Neural progenitor cell (in vitro differentiated cells): ENCODE results near the gene CEP89. TPM values are rescaled to one million over a fixed set of nuclear protein-coding genes. Genes with fewer than 3 reads are reported as not detected.

Experiments
- DNase-seq: peaks from one replicate; pipeline ENCODE4 v3.0.0-alpha.2; 2016; ENCODE audit warnings: low spot score
- H2AFZ ChIP-seq: fragments of 200-600 bp; sonication (generic); replicated peaks from 2 replicates; pipeline ENCODE4 v1.6.1; 2016; ENCODE audit warnings: antibody characterized with exemption
- H3F3A ChIP-seq: fragments of 200-600 bp; sonication (generic); 2 replicates; pipeline ENCODE4 v1.6.1; 2016; ENCODE audit warnings: antibody characterized with exemption, low read depth
- H3K27ac ChIP-seq: fragments of 200-600 bp; sonication (generic); 2 replicates; pipeline ENCODE4 v1.5.1; 2016; ENCODE audit warnings: mild to moderate bottlenecking
- H3K27me3 ChIP-seq: fragments of 200-600 bp; sonication (generic); 2 replicates; pipeline ENCODE4 v1.6.1; 2016; ENCODE audit warnings: mild to moderate bottlenecking, moderate library complexity
- H3K36me3 ChIP-seq: fragments of 200-600 bp; sonication (generic); 2 replicates; pipeline ENCODE4 v1.5.1; 2016
- H3K4me1 ChIP-seq: fragments of 200-600 bp; sonication (generic); 2 replicates; pipeline ENCODE4 v1.6.1; 2016; ENCODE audit warnings: mixed run types
- H3K4me2 ChIP-seq: fragments of 200-600 bp; sonication (generic); 2 replicates; pipeline ENCODE4 v1.6.1; 2016
- H3K4me3 ChIP-seq: fragments of 200-600 bp; sonication (generic); 2 replicates; pipeline ENCODE4 v1.5.1; 2016
- H3K79me2 ChIP-seq: fragments of 200-600 bp; sonication (generic); 2 replicates; pipeline ENCODE4 v1.6.1; 2016; ENCODE audit warnings: low read depth
- H3K9ac ChIP-seq: fragments of 200-600 bp; sonication (generic); 2 replicates; pipeline ENCODE4 v1.6.1; 2016
- H3K9me3 ChIP-seq: fragments of 200-600 bp; sonication (generic); 2 replicates; pipeline ENCODE4 v1.5.1; 2016; ENCODE audit warnings: low read depth
- H4K20me1 ChIP-seq: fragments of 200-600 bp; sonication (generic); 2 replicates; pipeline ENCODE4 v1.6.1; 2016; ENCODE audit warnings: low read depth
- H3K27ac Mint-ChIP-seq: 3 replicates; pipeline ENCODE4 v1.8.0; 2021; ENCODE audit warnings: mixed read lengths
- H3K27me3 Mint-ChIP-seq: 2 replicates; pipeline ENCODE4 v1.8.0; 2022; ENCODE audit warnings: low read depth, mild to moderate bottlenecking, inconsistent platforms, moderate library complexity, mixed read lengths; ENCODE audit not compliant: insufficient read depth
- H3K36me3 Mint-ChIP-seq: 3 replicates; pipeline ENCODE4 v1.8.0; 2021; ENCODE audit warnings: mixed read lengths
- H3K4me1 Mint-ChIP-seq: 3 replicates; pipeline ENCODE4 v1.8.0; 2021; ENCODE audit warnings: mixed read lengths
- H3K4me3 Mint-ChIP-seq: 3 replicates; pipeline ENCODE4 v1.8.0; 2021; ENCODE audit warnings: mild to moderate bottlenecking, moderate library complexity, mixed read lengths
- H3K9me3 Mint-ChIP-seq: 3 replicates; pipeline ENCODE4 v1.8.0; 2020; ENCODE audit warnings: mixed read lengths
- CTCF ChIP-seq: fragments of 200-600 bp; sonication (generic); IDR thresholded peaks from 2 replicates; pipeline ENCODE4 v1.5.1; 2017; ENCODE audit warnings: antibody characterized with exemption, mild to moderate bottlenecking
- EZH2 ChIP-seq: fragments of 200-600 bp; sonication (generic); IDR thresholded peaks from 2 replicates; pipeline ENCODE4 v1.6.1; 2017; ENCODE audit warnings: antibody characterized with exemption, mild to moderate bottlenecking, moderate library complexity
- EZH2phosphoT487 ChIP-seq: fragments of 200-600 bp; sonication (generic); IDR thresholded peaks from 2 replicates; pipeline ENCODE4 v1.6.1; 2017; ENCODE audit warnings: antibody characterized with exemption
- total RNA-seq: library from RNA; depleted of rRNA; stranded (reverse); fragments of >200 nt; gene quantifications from 2 replicates; pipeline ENCODE4 v1.2.3, GENCODE V29; 2015; ENCODE audit warnings: low replicate concordance

CEP89 gene
- total RNA-seq, 1 donor from 2014 or later: 26.1 TPM

DNA sequence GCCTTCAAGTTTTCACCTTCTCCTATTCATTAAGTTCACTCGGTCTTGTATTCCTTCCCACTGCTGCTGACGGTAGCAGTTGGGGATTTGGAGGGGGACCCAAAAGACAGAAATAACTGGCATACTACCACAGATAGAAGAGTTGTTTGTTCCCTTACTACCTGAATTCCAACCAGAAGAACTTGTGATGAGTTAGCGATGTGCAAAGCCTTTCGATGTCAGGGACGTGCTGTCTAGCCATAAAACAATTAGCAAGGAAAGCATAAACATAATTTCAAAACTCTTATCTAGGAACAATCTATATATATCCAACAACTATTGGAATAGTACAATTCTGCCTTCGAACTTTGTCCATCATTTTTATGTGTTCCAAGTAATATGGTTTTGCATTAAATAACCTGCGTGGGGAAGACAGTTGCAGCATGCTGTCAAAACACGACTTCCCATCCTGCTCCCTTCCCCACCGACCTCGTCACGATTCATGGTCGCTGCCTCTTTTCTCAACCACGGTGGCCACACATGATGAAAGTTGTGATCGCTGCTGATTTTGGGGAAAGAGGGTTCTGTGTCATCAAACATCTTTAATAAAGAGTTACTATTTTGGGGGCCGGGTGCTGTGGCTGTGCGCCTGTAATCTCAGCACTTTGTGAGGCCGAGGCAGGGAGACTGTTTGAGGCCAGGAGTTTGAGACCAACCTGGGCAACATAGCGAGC lies 98.4 kb downstream of the CEP89 start:
- Mint-ChIP-seq H3K27me3 (no peaks in the 10 kb centered on the region), H3K4me1 (peaks cover 6% of the 10 kb centered on the region), H3K9me3 (no peaks in the 10 kb centered on the region), H3K4me3 (no peak overlapping the region), H3K36me3 (peaks cover 4% of the 10 kb centered on the region), H3K27ac (no peak overlapping the region)
- H3K27me3 ChIP-seq: no peaks in the 10 kb centered on the region
- no peak overlapping the region for H3K4me2 ChIP-seq
- no peak for DNase-seq
- no peaks in the 10 kb centered on the region for H3K79me2 ChIP-seq
- H3K36me3 ChIP-seq: no peaks in the 10 kb centered on the region
- H3K27ac ChIP-seq: no peak overlapping the region
- no peaks in the 10 kb centered on the region for H4K20me1 ChIP-seq
- TF ChIP-seq EZH2phosphoT487 (no peak), CTCF (no peak), EZH2 (no peak)
- no peak overlapping the region for H2AFZ ChIP-seq
- no peak overlapping the region for H3K4me3 ChIP-seq
- H3F3A ChIP-seq: no peaks in the 10 kb centered on the region
- H3K9ac ChIP-seq: no peak overlapping the region
- peaks cover 4% of the 10 kb centered on the region for H3K4me1 ChIP-seq
- no peaks in the 10 kb centered on the region for H3K9me3 ChIP-seq

GRCh38 chr19:32872391-32872790 lies 99.4 kb downstream of the CEP89 start:
- Histone ChIP-seq H3K36me3 (no peaks in the 10 kb centered on the region), H3K4me2 (no peak overlapping the region), H2AFZ (no peak overlapping the region), H3K4me1 (peaks cover 4% of the 10 kb centered on the region), H3K9me3 (no peaks in the 10 kb centered on the region), H3K79me2 (no peaks in the 10 kb centered on the region), H4K20me1 (no peaks in the 10 kb centered on the region), H3K4me3 (no peak overlapping the region), H3K27me3 (no peaks in the 10 kb centered on the region), H3K9ac (no peak overlapping the region), H3F3A (no peaks in the 10 kb centered on the region), H3K27ac (no peak overlapping the region)
- peaks cover 6% of the 10 kb centered on the region for H3K4me1 Mint-ChIP-seq
- no peak overlapping the region for H3K27ac Mint-ChIP-seq
- DNase-seq: no peak
- no peaks in the 10 kb centered on the region for H3K36me3 Mint-ChIP-seq
- no peak overlapping the region for H3K4me3 Mint-ChIP-seq
- TF ChIP-seq CTCF: no peak
- TF ChIP-seq EZH2phosphoT487: no peak
- no peak for TF ChIP-seq EZH2
- H3K9me3 Mint-ChIP-seq: no peaks in the 10 kb centered on the region
- no peaks in the 10 kb centered on the region for H3K27me3 Mint-ChIP-seq

DNA sequence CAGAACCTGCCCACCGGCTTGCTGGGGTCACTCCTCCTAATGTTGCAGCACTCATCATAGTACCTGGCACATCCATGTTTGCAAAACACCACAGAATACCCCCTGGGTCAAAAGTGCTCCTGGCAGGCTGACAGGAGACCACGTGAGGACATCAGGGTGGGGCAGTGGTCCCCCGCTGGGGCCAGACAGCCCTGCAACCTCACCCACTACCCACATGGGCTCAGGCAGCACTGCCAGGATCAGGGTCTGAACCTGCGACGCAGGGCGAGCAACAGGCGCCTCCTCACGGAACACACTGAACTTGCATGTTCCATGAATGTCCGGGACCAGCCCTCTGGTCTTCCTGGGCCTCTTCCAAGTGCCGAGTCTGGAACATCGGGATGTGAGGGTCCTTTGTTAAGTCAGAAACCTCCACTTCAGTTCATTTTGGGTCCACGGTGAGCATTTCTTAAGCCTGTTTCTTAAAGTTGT lies 100.7 kb downstream of the CEP89 start:
- H3K9me3 ChIP-seq: no peaks in the 10 kb centered on the region
- H3K4me3 Mint-ChIP-seq: no peak overlapping the region
- H3K4me1 Mint-ChIP-seq: peaks cover 6% of the 10 kb centered on the region
- H3K27me3 Mint-ChIP-seq: no peaks in the 10 kb centered on the region
- H3K79me2 ChIP-seq: no peaks in the 10 kb centered on the region
- H3K27ac Mint-ChIP-seq: no peak overlapping the region
- no peak for DNase-seq
- H2AFZ ChIP-seq: no peak overlapping the region
- H3K4me1 ChIP-seq: peaks cover 4% of the 10 kb centered on the region
- H3K9ac ChIP-seq: no peak overlapping the region
- no peaks in the 10 kb centered on the region for H3K9me3 Mint-ChIP-seq
- no peak overlapping the region for H3K4me3 ChIP-seq
- no peaks in the 10 kb centered on the region for H3K36me3 Mint-ChIP-seq
- H3F3A ChIP-seq: no peaks in the 10 kb centered on the region
- no peak overlapping the region for H3K4me2 ChIP-seq
- no peaks in the 10 kb centered on the region for H4K20me1 ChIP-seq
- no peaks in the 10 kb centered on the region for H3K36me3 ChIP-seq
- H3K27me3 ChIP-seq: no peaks in the 10 kb centered on the region
- TF ChIP-seq EZH2phosphoT487 (no peak), EZH2 (no peak), CTCF (no peak)
- no peak overlapping the region for H3K27ac ChIP-seq
